ENCODE results near the gene ATOSA. TPM values are rescaled to one million over a fixed set of nuclear protein-coding genes. Genes with fewer than 3 reads are reported as not detected.

ATOSA gene
- total and polyA plus RNA-seq, 8 donors = 34.5 to 79.0 (median 59.6) TPM

DNA sequence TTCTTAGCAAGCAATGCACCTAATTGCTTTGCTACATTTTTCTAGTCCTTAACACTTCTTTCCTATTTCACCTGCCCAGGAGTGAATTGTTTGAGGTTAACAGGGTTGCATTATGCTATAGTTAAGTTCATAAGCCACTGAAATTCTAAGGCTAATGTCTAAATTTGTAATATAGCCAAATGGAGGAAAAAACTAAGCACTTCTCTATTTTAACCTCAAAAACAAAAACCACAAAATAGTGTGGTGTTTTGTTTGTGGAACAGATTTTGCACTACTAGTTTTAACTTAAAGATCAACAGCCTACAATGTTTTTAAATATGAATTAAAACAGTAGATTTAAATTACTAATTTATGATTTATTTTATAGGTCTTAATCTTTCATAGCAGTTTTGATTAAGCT is 5.5 kb downstream of the ATOSA start:
- H3K4me1 ChIP-seq = peaks cover 0 to 54% of the 10 kb centered on the region in 2 donors
- intact Hi-C loops (cut with DNase I) = no loop called here
- no peak for DNase-seq
- no peak overlapping the region for H3K27ac ChIP-seq
- H3K9me3 ChIP-seq = no peaks in the 10 kb centered on the region
- no peak overlapping the region for H3K4me3 ChIP-seq
- H3K36me3 ChIP-seq = peaks cover 0 to 30% of the 10 kb centered on the region in 2 donors
- H3K27me3 ChIP-seq = no peaks in the 10 kb centered on the region
- no peak for ATAC-seq
- TF ChIP-seq, protein P1, sequence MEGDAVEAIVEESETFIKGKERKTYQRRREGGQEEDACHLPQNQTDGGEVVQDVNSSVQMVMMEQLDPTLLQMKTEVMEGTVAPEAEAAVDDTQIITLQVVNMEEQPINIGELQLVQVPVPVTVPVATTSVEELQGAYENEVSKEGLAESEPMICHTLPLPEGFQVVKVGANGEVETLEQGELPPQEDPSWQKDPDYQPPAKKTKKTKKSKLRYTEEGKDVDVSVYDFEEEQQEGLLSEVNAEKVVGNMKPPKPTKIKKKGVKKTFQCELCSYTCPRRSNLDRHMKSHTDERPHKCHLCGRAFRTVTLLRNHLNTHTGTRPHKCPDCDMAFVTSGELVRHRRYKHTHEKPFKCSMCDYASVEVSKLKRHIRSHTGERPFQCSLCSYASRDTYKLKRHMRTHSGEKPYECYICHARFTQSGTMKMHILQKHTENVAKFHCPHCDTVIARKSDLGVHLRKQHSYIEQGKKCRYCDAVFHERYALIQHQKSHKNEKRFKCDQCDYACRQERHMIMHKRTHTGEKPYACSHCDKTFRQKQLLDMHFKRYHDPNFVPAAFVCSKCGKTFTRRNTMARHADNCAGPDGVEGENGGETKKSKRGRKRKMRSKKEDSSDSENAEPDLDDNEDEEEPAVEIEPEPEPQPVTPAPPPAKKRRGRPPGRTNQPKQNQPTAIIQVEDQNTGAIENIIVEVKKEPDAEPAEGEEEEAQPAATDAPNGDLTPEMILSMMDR (IDR thresholded peaks at IDR 0.05) = no peak

- ATAC-seq (no peak), DNase-seq (no peak)
- peaks cover 0 to 34% of the 10 kb centered on the region in 2 donors for H3K36me3 ChIP-seq
- TF ChIP-seq, protein P1 (IDR thresholded peaks at IDR 0.05) = no peak
- no peak overlapping the region for H3K4me3 ChIP-seq
- peaks cover 0 to 54% of the 10 kb centered on the region in 2 donors for H3K4me1 ChIP-seq
- H3K27ac ChIP-seq = no peak overlapping the region
- H3K27me3 ChIP-seq = no peaks in the 10 kb centered on the region
- intact Hi-C loops (cut with DNase I) = no loop called here
- H3K9me3 ChIP-seq = no peaks in the 10 kb centered on the region
Observed at GRCh38 chr15:52673312-52673711, 5.9 kb downstream of the ATOSA start.

GRCh38 chr15:52672661-52673060 is 6.5 kb downstream of the ATOSA start:
- Histone ChIP-seq H3K4me1 (peaks cover 0 to 50% of the 10 kb centered on the region in 2 donors), H3K27ac (no peak overlapping the region), H3K27me3 (no peaks in the 10 kb centered on the region), H3K4me3 (no peak overlapping the region), H3K9me3 (no peaks in the 10 kb centered on the region), H3K36me3 (peaks cover 0 to 38% of the 10 kb centered on the region in 2 donors)
- DNase-seq = no peak
- intact Hi-C loops (cut with DNase I) = no loop called here
- TF ChIP-seq, protein P1 (IDR thresholded peaks at IDR 0.05) = no peak
- no peak for ATAC-seq

DNA sequence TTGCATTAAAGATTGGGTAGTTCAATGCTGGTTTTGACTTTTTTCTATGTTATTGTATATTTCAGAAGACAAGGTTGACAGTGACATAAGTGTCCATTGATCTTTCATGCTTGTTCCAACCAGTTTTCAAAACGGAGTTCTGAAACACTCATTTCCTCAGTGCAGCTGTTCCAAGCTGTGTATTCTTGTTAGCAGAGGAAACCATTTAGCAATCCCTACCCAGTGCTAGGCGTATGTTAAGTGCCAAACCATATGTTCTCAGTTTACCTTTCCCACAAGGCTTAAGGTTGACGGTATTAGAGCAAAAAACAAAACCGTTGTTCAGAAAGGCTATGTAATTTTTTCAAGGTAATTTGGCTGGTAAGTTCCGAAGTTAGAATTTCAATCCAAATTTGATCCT is 9.1 kb downstream of the ATOSA start:
- Histone ChIP-seq H3K36me3 (peaks cover 0 to 52% of the 10 kb centered on the region in 2 donors), H3K27me3 (no peaks in the 10 kb centered on the region), H3K4me1 (peaks cover 0 to 27% of the 10 kb centered on the region in 2 donors), H3K27ac (no peak overlapping the region), H3K9me3 (no peaks in the 10 kb centered on the region), H3K4me3 (no peak overlapping the region)
- ATAC-seq = no peak
- TF ChIP-seq, protein P1 (IDR thresholded peaks at IDR 0.05) = no peak
- intact Hi-C loops (cut with DNase I) = no loop called here
- no peak for DNase-seq

DNA sequence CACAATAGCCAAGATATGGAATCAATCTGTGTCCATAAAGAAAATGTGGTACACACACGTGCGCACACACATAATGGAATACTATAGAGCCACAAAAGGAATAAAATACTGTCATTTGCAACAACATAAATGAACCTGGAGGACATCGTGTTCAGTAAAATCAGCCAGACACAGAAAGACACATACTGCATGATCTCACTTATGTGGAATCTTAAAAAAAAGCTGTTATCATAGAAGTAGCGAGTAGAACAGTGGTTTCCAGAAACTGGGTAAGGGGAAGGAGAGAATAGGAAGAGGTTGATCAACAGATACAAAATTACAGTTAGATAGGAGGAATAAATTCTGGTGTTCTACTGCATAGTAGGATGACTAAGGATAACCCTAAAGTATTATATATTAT is 11.1 kb downstream of the ATOSA start:
- Histone ChIP-seq H3K27me3 (no peaks in the 10 kb centered on the region), H3K4me1 (peaks cover 0 to 9% of the 10 kb centered on the region in 2 donors), H3K27ac (no peak overlapping the region), H3K36me3 (peaks cover 0 to 64% of the 10 kb centered on the region in 2 donors), H3K4me3 (no peak overlapping the region), H3K9me3 (no peaks in the 10 kb centered on the region)
- intact Hi-C loops (cut with DNase I) = no loop called here
- TF ChIP-seq, protein P1 (IDR thresholded peaks at IDR 0.05) = no peak
- ATAC-seq = no peak
- no peak for DNase-seq
